IMR-90 (cell line): ENCODE results near the gene WDR17.

Experiments used
- BHLHE40 ChIP-seq: fragments of 150-350 bp; IDR thresholded peaks from 2 replicates; pipeline ENCODE4 v1.6.1; 2016; ENCODE audit warnings: mild to moderate bottlenecking, low read depth, low read length
- CEBPB ChIP-seq: IDR thresholded peaks from 2 replicates; pipeline ENCODE4 v1.6.1; 2012; ENCODE audit warnings: low read depth, low read length, improper control_type of control experiment
- CHD1 ChIP-seq: IDR thresholded peaks from 2 replicates; pipeline ENCODE4 v1.6.1; 2012; ENCODE audit warnings: low read depth, low read length, improper control_type of control experiment
- MAZ ChIP-seq: IDR thresholded peaks from 2 replicates; pipeline ENCODE4 v1.6.1; 2012; ENCODE audit warnings: low read depth, mild to moderate bottlenecking, low read length, improper control_type of control experiment, moderate library complexity, borderline replicate concordance
- MXI1 ChIP-seq: IDR thresholded peaks from 2 replicates; pipeline ENCODE4 v1.6.1; 2012; ENCODE audit warnings: low read depth, mild to moderate bottlenecking, low read length, moderate library complexity, borderline replicate concordance
- NFE2L2 ChIP-seq: fragments of 150-350 bp; IDR thresholded peaks from 2 replicates; pipeline ENCODE4 v1.6.1; 2016; ENCODE audit warnings: low read depth, mild to moderate bottlenecking, low read length
- POLR2A ChIP-seq: IDR thresholded peaks from 2 replicates; pipeline ENCODE4 v1.6.1; 2012; ENCODE audit warnings: mild to moderate bottlenecking, low read depth, low read length
- RAD21 ChIP-seq: IDR thresholded peaks from 2 replicates; pipeline ENCODE4 v1.6.1; 2012; ENCODE audit warnings: low read length, improper control_type of control experiment
- RCOR1 ChIP-seq: IDR thresholded peaks from 2 replicates; pipeline ENCODE4 v1.6.1; 2012; ENCODE audit warnings: mild to moderate bottlenecking, low read length, improper control_type of control experiment; ENCODE audit not compliant: insufficient replicate concordance
- SMC3 ChIP-seq: fragments of 150-350 bp; IDR thresholded peaks from 2 replicates; pipeline ENCODE4 v1.6.1; 2016; ENCODE audit warnings: low read depth, mild to moderate bottlenecking, antibody characterized with exemption, low read length, moderate library complexity
- TF ChIP-seq, protein P1 (sequence below): conservative IDR thresholded peaks from 2 replicates; pipeline ENCODE4 v1.5.1; 2012; ENCODE audit warnings: mild to moderate bottlenecking, low read depth, low read length, improper control_type of control experiment
- TF ChIP-seq, protein P2 (sequence below): fragments of 150-350 bp; IDR thresholded peaks from 2 replicates; pipeline ENCODE4 v1.6.1; 2017; ENCODE audit warnings: mild to moderate bottlenecking, antibody characterized with exemption, low read length, low read depth
- TF ChIP-seq, protein P3 (sequence below): fragments of 150-350 bp; IDR thresholded peaks from 2 replicates; pipeline ENCODE4 v1.6.1; 2016; ENCODE audit warnings: low read depth, mild to moderate bottlenecking, low read length, moderate library complexity, borderline replicate concordance

DNA sequence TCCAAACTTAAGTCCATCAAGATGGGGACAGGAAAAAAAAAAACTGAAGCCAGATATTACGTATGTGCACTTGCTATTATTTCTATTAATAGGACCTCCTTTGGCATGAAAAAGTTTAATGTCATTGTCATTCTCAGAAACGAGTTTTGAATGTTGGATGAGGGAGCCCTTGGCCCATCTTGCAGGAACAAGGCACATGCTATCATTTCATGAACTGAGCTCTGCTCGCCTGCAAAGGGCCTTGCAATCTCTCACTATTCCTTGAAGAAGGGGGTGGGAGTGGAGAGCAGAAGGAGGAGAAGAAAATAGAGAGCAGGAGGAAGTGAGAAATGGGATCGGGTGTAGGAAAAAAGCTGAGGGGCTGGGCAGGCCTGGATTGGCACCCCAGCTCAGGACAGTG, 164.0 kb downstream of the WDR17 start:
- no peak for TF ChIP-seq RAD21
- TF ChIP-seq, protein P1, sequence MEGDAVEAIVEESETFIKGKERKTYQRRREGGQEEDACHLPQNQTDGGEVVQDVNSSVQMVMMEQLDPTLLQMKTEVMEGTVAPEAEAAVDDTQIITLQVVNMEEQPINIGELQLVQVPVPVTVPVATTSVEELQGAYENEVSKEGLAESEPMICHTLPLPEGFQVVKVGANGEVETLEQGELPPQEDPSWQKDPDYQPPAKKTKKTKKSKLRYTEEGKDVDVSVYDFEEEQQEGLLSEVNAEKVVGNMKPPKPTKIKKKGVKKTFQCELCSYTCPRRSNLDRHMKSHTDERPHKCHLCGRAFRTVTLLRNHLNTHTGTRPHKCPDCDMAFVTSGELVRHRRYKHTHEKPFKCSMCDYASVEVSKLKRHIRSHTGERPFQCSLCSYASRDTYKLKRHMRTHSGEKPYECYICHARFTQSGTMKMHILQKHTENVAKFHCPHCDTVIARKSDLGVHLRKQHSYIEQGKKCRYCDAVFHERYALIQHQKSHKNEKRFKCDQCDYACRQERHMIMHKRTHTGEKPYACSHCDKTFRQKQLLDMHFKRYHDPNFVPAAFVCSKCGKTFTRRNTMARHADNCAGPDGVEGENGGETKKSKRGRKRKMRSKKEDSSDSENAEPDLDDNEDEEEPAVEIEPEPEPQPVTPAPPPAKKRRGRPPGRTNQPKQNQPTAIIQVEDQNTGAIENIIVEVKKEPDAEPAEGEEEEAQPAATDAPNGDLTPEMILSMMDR, result no peak
- TF ChIP-seq SMC3, result no peak
- no peak for TF ChIP-seq CHD1
- TF ChIP-seq POLR2A, result no peak
- TF ChIP-seq RCOR1, result no peak
- TF ChIP-seq, protein P2, sequence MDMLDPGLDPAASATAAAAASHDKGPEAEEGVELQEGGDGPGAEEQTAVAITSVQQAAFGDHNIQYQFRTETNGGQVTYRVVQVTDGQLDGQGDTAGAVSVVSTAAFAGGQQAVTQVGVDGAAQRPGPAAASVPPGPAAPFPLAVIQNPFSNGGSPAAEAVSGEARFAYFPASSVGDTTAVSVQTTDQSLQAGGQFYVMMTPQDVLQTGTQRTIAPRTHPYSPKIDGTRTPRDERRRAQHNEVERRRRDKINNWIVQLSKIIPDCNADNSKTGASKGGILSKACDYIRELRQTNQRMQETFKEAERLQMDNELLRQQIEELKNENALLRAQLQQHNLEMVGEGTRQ, result no peak
- no peak for TF ChIP-seq MXI1
- no peak for TF ChIP-seq NFE2L2
- TF ChIP-seq MAZ, result no peak
- TF ChIP-seq CEBPB, result no peak
- TF ChIP-seq, protein P3, sequence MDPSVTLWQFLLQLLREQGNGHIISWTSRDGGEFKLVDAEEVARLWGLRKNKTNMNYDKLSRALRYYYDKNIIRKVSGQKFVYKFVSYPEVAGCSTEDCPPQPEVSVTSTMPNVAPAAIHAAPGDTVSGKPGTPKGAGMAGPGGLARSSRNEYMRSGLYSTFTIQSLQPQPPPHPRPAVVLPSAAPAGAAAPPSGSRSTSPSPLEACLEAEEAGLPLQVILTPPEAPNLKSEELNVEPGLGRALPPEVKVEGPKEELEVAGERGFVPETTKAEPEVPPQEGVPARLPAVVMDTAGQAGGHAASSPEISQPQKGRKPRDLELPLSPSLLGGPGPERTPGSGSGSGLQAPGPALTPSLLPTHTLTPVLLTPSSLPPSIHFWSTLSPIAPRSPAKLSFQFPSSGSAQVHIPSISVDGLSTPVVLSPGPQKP, result no peak
- no peak for TF ChIP-seq BHLHE40
